Right lung (tissue), 5 donors: ENCODE results near the gene TPSD1. TPM values are rescaled to one million over a fixed set of nuclear protein-coding genes. Genes with fewer than 3 reads are reported as not detected.
A peak's percentile ranks its signal among the peaks of the same experiment; 100 is the strongest.
"Not testable (repeated sequence)": the region's sequence is repeated elsewhere in the genome, so short reads cannot be mapped to it uniquely, and the experiment has no call there.

Source experiments
- DNase-seq, 2 donors: peaks; one replicate each; pipeline ENCODE4 v3.0.0-alpha.2; 2013
- polyA plus RNA-seq, 5 donors: library from polyadenylated mRNA; unstranded; fragments of 120-200 nt; gene quantifications; one replicate each; pipeline versions ENCODE4 v1.2.1 to v1.2.3, GENCODE V29; 2013; ENCODE audit warnings: inconsistent platforms in 1 of 5, low replicate concordance in 1 of 5; ENCODE audit not compliant: insufficient read length in 5 of 5, insufficient read depth in 1 of 5

The TPSD1 gene
- polyA plus RNA-seq, 5 donors = 0.15 TPM; not detected in 4

DNA sequence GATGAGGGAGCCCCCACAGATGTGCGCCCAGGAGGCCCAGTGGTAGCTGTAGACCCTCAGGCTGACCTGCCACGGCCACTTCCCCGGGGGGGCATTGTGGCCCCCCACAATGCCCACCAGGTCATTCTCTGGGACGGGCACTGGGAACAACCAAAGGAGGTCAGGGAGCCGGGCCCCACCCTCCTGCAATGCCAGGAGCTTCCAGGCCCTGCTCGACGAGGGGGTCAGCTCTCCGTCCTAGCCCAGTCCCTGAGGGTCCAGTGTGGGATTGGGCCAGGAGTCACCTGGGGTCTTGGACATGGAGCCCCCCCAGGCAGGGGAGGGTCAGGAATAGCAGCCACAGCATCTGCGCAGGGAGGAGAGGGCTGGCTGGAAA, 7.0 kb downstream of the TPSD1 start:
- no peak for DNase-seq

DNA sequence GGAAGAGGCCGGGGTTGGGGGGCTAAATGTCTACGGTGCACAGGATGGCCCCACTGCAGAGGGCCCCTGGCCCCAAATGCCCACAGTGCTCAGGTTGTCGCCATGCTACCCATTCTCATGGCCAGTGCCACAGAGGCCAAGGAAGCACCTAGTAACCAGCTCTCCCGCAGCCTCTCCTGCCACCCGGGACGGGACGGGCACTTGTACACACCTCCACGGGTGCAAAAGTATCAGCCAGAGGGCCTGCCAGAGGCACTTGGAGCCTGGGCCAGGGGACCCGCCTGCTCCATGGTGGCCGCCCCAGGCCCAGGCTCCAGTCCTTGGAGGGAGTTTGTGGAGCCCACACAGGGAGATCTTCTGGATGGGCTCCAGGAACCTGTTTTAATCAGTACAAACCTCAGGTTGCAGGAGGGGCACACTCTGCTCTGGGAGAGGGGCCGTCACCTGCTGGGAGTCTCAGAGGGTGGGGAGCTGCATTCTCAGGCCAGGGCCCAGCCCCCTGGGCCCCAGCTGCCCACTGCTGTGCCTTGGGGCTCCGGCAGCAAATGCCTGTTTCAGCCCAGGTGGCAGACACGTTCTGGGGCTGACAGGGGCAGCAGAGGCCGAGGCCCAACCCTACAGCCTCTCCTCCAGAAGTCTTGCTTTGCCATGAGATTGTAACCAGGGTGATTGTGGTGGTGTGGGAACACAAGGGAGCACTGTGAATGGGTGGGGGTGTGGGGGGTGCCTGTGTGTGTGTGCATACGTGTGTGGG, 7.9 kb downstream of the TPSD1 start:
- no peak for DNase-seq

DNA sequence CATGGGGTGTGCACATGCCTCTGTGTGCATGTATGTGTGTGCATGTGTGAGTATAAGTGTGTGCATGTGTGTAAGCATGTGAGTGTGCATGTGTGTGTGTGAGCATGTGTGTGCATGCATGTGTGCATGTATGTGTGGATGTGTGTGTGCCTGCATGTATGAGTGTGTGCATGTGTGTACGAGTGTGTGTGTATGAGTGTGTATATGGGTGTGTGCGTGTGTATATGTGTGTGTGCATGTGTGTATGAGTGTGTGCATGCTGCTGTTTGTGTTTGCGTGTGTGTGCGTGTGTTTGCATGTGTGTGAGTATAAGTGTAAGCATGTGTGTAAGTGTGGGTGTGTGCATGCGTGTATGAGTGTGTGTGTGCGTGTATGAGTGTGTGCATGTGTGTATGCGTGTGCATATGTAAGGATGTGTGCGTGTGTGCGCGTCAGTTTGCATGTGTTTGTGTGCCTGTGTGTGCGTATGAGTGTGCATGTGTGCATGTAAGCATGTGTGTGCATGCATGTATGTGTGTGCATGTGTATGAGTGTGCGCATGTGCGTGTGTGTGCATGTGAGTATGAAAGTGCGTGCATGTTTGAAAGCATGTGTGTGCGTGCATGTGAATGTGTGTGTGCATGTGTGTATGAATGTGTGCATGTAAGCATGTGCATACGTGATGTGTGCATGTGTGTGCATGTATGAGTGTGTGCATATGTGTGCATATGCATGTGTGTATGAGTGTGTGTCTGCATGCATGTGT, 8.6 kb downstream of the TPSD1 start:
- DNase-seq = no peak

DNA sequence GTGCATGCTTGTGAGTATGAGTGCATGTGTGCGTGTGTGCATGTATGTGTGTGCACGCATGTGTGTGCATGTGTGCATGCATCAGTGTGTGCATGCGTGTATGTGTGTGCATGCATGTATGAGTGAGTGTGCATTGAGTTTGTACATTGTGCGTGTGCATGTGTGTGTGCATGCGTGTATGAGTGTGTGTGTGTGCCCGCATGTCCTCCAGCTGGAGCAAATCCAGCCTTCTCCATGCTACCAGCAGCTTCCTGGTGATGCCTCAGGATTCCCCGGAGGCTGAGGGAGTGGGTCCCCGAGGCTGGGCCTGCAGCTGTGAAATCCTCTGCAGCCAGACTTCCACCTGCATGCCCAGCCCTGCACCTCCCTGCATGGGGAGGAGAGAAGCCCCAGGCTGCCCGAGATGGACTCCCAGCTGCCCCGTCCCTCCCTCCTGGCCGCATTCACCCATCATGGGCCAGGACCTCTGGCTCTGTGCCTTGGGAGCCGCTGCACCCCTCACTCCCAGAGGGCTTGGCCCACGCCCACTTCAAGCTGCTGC, 9.3 kb downstream of the TPSD1 start:
- no peak for DNase-seq

DNA sequence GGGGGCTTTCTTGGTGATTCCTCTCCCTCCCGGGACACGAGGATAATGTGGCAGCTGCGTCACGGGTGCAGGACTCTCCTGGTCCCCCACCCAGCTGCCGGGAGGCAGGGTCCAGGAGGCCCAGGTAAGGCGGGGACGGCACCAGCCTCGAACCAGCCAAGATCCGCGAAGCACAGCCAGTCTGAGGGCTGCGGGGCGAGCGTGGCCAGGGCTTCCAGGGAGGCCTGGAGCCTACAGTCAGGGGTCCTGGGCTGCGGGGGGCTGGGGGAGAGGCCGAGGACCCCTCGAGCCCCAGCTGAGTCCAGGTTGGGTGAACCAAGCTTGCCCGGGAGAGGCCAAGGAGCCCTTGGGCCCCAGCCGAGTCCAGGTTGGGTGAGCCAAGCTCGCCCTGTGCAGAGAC, 10.0 kb downstream of the TPSD1 start:
- no peak for DNase-seq

DNA sequence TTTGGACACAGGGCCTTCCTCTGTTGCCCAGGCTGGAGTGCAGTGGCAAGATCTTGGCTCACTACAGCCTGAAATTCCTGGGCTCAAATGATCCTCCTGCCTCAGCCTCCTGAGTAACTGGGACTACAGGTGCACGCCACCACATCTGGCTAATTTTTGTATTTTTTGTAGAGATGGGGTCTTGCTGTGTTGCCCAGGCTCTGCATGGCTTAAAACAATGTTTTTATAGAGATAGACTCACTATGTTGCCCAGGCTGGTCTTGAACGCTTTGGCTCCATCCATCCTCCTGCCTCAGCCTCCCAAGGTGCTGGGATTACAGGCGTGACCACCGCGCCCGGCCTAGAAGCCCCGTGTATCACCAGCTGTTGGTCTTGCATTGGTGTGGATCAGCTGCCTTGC, 13.5 kb downstream of the TPSD1 start:
- not testable (repeated sequence) for DNase-seq

DNA sequence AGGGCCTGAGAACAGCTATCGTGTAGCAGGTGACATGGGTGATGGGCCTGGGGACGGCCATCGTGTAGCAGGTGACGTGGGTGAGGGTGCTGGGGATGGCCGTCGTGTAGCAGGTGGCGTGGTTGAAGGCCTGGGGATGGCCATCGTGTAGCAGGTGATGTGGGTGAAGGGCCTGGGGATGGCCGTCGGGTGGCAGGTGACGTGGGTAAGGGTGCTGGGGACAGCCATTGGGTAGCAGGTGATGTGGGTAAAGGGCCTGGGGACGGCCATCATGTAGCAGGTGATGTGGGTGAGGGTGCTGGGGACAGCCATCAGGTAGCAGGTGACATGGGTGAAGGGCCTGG, 15.5 kb downstream of the TPSD1 start:
- no peak for DNase-seq

DNA sequence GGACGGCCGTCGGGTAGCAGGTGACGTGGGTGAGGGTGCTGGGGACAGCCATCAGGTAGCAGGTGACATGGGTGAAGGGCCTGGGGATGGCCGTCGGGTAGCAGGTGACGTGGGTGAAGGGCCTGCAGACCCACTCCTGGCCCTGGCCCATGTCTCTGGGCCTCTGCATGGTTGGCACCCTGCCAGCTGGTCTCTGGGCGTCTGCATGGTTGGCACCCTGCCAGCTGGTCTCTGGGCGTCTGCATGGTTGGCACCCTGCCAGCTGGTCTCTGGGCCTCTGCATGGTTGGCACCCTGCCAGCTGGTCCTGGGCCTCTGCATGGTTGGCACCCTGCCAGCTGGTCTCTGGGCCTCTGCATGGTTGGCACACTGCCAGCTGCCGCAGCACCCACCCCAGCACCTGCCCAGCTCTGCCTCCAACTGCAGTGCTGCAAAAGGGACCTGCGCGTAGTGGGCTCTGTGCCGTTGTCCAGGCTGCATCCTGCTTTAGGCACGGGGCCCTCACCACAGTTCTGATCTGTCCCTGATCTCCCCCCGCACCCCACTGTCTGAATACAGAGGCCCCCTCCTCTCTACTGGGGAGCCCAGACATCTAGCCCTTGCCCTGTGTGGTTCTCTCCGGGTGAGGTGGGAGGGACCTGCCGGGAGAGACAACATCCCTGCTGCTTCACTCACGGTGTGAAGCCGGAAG, 16.0 kb downstream of the TPSD1 start:
- peak; percentile 44 to 47 for DNase-seq

DNA sequence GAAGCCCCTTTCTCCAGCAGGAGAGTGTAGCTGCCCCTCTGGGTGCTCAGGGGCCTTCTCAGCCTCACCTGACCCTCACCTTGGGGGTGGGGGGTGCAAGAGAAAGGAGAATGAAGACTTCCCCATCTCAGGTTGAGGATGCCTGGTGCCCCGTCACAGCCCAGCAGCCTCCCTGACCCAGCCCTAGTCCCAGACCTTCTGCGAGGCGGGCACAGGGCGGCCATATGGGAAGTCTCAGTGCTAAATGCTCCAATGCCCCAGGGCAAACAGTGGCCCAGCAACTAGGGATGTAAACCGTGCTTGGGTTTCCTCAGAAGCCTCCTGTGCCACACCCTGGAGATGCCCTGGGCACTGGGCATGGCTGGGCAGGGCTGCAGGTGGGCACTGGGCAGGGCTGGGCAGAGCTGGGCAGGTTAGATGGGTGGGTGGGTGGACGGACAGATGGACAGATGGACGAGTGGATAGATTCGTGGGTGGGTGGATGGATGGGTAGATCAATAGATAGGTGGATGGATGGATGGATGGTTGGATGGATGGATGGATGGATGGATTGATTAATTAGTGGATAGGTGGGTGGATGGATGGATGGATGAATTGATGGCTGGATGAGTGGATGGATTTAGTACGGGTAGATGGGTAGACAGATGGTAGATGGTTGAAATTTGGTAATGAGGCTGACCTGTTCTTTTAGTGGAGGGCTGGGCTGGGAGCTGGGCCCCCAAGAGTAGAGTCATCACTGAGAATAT, 16.8 kb downstream of the TPSD1 start:
- DNase-seq = no peak

DNA sequence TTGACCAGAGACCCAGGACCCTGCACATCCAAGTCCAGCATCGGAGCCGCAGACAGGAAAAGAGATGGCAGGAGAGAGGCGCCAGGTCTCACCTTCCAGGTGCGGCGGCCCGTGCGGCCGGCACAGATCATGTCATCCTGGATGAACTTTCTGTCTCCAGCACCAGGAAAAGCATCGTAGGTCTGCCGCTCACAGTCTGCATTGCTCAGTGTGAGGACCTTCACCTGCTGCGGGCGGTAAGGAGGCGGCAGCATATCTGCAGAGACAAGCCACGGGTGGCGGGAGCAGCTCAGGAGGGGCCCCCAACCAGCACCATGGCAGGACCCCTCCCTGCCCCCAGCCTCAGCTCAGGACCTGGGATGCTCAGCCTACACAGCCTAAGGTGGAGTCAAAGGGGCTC, 17.9 kb downstream of the TPSD1 start:
- no peak for DNase-seq

DNA sequence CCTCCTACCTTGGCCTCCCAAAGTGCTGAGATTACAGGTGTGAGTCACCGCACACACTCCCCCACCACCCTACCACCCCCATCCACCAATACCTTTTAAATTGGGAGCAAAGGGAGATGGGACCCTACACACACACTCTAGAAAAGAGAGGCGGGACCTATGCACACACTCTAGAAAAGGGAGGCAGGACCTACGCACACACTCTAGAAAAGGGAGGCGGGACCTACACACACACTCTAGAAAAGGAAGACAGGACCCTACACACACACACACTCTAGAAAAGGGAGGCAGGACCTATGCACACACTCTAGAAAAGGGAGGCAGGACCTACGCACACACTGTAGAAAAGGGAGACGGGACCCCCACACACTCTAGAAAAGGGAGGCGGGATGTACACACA, 18.9 kb downstream of the TPSD1 start:
- no peak for DNase-seq

DNA sequence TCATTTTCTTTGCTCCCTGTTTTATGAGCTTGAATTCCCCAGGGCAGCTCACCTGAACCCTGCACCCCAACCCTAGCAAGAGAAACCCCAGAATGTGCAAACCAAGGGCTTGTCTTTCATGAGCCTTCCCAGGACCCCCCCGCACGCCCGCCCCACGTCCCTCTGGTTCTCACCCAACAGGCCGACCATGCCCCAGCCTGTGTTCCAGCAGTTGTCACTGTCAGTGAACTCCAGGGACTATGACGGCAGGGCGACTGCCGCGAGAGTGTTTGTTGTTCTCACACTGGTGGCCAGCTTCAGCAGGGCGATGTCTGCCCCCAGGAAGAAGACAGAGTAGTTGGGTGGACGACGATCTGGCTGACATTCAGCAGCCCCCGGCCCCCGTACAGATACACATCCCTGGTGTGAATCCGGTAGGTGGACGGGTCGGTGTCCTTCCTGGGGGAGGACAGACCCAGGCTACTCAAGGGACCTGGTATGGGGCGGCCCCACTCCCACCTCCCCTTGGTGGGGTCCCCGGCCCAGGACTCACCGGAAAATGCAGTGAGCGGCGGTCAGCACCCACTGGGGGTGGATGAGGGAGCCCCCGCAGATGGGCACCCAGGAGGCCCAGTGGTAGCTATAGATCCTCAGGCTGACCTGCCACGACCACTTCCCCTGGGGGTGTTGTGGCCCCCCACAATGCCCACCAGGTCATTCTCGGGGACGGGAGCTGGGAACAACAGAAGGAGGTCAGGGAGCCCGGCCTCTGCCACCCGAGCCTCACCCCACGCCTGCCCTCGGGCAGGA, 20.1 kb downstream of the TPSD1 start:
- DNase-seq = no peak

DNA sequence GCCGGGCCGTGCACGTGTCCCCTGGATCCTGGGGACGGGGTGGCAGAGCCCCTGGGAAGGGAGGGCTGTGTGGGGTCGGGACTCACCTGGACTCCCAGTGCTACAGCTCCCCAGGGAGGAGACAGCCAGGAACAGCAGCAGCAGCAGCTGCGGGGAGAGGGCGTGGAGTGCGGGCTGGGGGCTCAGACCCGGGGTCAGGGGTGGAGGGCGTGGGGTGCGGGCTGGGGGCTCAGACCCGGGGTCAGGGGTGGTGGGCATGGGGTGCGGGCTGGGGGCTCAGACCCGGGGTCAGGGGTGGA, 20.7 kb downstream of the TPSD1 start:
- no peak for DNase-seq

DNA sequence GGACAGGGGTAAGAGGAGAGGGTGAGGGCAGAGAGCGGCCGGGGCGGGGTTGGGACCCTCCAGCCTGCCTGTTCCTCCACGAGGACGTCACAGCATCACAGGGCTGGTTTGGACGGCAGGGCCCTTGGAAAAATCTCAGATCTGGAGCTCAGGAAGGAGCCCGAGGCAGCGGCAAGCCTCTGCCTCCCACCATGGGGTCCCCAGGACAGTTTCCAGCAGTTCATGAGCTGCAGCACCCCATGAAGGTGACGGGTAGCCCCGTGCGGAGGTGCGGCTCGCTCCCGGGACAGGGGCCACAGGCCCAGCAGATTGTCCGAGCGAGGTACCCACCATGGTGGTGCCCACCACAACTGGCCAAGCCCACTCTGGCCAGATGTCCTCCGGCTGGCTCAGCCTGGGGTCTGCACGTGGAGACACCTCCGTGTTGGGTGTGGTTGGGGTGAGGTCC, 21.3 kb downstream of the TPSD1 start:
- DNase-seq = no peak

DNA sequence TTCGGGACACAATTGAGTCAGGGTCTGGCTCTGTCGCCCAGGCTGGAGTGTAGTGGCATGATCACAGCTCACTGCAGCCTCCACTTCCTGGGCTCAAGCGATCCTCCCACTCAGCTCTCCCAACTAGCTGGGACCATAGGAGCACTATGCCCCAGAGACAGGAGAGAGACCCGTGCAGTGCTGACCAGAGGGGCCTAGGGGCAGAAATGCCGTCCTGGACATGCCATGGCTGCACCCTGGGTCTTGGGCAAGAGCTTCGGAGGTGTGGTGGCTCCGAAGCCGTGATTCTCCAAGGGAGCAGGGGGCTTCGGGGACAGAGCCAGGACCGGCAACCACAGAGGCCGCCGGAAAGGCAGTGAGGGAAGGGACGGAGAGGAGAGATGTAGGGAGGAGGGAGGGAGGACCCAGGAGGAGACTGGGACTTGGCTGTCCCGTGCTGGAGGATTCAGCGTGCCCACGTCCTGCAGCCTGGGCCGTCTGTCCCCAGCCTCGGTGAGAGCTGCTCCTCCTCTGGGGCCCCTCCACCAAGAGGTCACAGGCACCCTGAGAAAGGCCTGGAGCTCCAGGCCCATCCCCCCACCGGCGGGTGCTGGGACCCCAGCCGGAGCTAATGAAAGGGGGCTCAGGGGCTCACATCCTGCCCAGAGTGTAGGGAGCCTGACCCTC, 21.9 kb downstream of the TPSD1 start:
- no peak for DNase-seq

DNA sequence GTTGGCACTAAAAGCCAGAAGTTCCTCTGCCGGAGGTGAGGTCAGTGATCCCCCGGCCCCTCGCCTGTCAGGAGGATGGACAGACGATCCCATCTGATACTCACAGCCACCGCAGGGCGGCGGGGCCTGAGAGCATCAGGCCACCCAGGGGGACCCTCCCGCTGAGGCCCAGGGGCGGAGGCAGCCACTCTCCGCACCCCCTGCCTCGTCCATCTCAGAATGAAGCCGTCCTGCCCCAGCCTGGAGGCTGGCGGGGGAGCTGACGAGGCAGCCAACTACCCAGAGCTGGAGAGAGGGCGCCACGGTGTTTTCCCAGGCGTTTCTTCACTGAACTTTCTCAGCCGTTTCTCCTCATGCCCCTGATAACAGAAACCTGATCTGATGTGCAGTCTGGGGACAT, 22.6 kb downstream of the TPSD1 start:
- DNase-seq = no peak

DNA sequence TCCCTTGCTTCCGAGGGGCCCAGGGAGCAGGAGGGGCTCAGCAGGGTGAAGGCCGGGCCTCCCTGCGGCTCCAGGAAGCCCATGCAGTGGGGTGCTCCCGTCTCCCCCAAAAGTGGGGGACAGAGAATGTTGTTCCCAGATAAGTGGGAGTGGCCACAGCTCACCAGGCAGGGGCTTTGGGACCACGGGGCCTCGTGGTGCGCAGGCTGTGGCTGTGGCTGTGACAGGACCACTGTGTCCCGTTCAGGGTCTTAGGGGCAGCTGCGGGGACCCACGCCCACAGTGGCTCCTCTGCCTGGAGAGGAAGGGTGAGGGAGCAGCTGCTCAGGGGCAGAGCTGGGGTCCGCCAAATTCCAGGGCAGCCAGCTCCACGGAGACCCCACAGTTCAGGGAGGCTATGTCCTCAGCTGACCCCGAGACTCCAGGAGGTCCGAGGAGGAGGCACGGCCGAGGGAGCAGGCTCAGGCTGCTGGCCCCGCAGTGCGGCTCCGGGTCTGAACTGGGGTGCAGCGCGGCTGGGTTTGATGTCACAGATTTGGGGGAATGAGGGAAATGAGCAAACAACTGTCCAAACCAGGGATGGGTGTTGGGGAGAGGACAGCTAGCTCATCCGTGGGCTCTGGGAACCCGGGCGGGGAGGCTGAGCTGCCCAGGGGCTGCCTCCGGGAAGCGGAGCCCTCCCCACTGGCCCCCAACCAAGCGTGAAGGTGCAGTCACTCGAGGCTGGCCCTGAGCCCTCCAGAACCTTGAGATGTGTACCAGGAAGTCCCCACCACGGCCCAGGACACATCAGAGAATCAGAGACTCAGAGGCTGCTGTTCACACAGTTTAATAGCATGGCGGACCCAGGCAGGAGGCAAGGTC, 23.4 kb downstream of the TPSD1 start:
- DNase-seq = no peak

DNA sequence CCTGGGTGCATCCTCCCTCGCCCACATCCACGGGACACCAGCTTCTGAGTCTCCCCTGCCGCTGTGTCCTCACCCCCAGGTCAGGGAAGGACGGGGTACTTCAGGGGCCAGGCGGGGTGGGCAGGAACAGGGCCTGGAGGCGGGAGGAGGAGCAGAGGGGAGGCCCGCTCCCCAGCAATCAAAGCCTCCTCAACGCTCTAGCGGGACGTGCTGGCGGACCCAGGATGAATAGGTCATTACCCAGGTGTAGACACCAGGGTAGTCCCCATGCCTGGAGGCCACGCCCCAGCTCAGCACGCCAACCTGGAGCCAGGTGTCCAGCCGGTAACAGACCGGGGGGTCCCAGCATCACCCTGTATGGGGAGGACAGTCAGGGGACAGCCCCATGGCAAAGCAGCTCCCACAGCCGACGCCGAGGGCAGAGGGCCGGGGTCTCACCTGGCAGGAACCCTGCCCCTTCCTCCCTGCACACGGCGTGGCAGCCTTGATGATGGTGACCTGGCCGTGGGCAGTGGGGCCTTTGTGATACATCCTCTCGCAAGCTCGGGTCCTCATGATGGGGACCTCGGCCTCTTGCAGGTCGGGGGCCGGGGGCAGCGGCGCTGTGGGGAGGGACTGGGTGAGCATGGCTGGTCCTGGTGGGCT, 24.2 kb downstream of the TPSD1 start:
- no peak for DNase-seq

DNA sequence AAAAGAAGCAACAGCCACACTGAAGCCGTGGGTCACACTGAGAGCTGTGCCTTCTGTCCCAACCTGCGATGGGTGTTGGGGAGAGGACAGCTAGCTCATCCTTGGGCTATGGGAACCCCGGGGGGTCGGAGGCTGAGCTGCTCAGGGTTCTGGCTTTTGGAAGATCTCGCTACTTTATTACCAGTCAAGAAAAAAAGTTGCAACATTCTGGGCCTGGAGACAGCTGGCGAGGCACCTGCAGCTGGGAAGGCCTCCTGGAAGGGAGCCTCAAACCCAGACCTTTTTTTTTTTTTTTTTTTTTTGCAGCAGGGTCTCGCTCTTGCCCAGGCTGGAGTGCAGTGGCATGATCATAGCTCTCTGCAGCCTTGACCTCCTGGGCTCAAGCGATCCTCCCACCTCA, 24.9 kb downstream of the TPSD1 start:
- no peak for DNase-seq
